ENCODE data around the gene WWOX. TPM values are rescaled to one million over a fixed set of nuclear protein-coding genes. Genes with fewer than 3 reads are reported as not detected.

Gene WWOX
- total and polyA plus RNA-seq, 2 donors (not counting 1 experiment from before 2014, with no cell fraction given): 10.5 to 42.3 TPM

GRCh38 chr16:78969721-78970120, 870.3 kb downstream of the WWOX start:
- CTCF ChIA-PET: no interaction called here
- WGBS (ENCODE audit: insufficient coverage): 61% methylated on average over 3 of the region's 3 CpGs
- peaks cover 0 to 25% (median 4%) of the 10 kb centered on the region in 4 experiments for H3K27me3 ChIP-seq (replicated peaks in 1 of 4; ENCODE audit: control extremely low read depth in 1 of 4, control insufficient read depth in 3 of 4, insufficient read depth in 4 of 4, low read length in 3 of 4)
- intact Hi-C loops (cut with micrococcal nuclease): loop anchor here (10.0 kb wide), 1 partner anchor 45 kb away; no protein-coding TSS in a partner anchor
- no peak overlapping the region for H3K4me3 ChIP-seq (ENCODE audit: control extremely low read depth in 1 of 5, extremely low read depth in 1 of 5, insufficient read depth in 1 of 5, low read depth in 2 of 5, low read length in 4 of 5)
- DNase-seq: no peak
- no peak overlapping the region for H3K4me2 ChIP-seq (replicated peaks; ENCODE audit: low read depth, low read length, poor library complexity, severe bottlenecking)
- POLR2A ChIA-PET: no interaction called here
- Mint-ChIP-seq H3K4me3 (no peak overlapping the region), H3K27me3 (peaks cover 27% of the 10 kb centered on the region), H3K27ac (no peak overlapping the region), H3K9me3 (ENCODE audit: insufficient read depth) (no peaks in the 10 kb centered on the region), H3K4me1 (peaks cover 10% of the 10 kb centered on the region)
- H3K27ac ChIP-seq (ENCODE audit: low read length in 2 of 2): no peak overlapping the region
- H3K79me2 ChIP-seq (ENCODE audit: control insufficient read depth, insufficient read depth, low read length): no peaks in the 10 kb centered on the region
- H4K20me1 ChIP-seq (ENCODE audit: control insufficient read depth, insufficient read depth, low read length, poor library complexity, severe bottlenecking): peaks cover 4% of the 10 kb centered on the region
- no peaks in the 10 kb centered on the region for H3K36me3 ChIP-seq (replicated peaks in 1 of 2; ENCODE audit: control extremely low read depth in 1 of 2, control insufficient read depth in 1 of 2, extremely low read depth in 1 of 2, insufficient read depth in 2 of 2, low read length in 1 of 2)
- H2AFZ ChIP-seq (ENCODE audit: insufficient read depth, low read depth, low read length, poor library complexity, severe bottlenecking): no peak overlapping the region
- peaks cover 3 to 5% of the 10 kb centered on the region in 2 donors for H3K4me1 ChIP-seq (ENCODE audit: control insufficient read depth in 2 of 2, insufficient read depth in 2 of 2, low read length in 2 of 2)
- no peak for ATAC-seq (ENCODE audit: low read depth)
- no peak overlapping the region for H3K9ac ChIP-seq (ENCODE audit: low read length)
- TF ChIP-seq, protein P1, sequence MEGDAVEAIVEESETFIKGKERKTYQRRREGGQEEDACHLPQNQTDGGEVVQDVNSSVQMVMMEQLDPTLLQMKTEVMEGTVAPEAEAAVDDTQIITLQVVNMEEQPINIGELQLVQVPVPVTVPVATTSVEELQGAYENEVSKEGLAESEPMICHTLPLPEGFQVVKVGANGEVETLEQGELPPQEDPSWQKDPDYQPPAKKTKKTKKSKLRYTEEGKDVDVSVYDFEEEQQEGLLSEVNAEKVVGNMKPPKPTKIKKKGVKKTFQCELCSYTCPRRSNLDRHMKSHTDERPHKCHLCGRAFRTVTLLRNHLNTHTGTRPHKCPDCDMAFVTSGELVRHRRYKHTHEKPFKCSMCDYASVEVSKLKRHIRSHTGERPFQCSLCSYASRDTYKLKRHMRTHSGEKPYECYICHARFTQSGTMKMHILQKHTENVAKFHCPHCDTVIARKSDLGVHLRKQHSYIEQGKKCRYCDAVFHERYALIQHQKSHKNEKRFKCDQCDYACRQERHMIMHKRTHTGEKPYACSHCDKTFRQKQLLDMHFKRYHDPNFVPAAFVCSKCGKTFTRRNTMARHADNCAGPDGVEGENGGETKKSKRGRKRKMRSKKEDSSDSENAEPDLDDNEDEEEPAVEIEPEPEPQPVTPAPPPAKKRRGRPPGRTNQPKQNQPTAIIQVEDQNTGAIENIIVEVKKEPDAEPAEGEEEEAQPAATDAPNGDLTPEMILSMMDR (IDR thresholded peaks at IDR 0.05): no peak
- no peak for TF ChIP-seq EZH2 (IDR thresholded peaks at IDR 0.05; ENCODE audit: borderline replicate concordance, insufficient read depth, low read depth, low read length, poor library complexity, severe bottlenecking)
- H3K9me3 ChIP-seq (ENCODE audit: control extremely low read depth in 1 of 3, control insufficient read depth in 2 of 3, insufficient read depth in 1 of 3, low read length in 2 of 3): peaks cover 0 to 15% (median 0%) of the 10 kb centered on the region in 3 donors

DNA sequence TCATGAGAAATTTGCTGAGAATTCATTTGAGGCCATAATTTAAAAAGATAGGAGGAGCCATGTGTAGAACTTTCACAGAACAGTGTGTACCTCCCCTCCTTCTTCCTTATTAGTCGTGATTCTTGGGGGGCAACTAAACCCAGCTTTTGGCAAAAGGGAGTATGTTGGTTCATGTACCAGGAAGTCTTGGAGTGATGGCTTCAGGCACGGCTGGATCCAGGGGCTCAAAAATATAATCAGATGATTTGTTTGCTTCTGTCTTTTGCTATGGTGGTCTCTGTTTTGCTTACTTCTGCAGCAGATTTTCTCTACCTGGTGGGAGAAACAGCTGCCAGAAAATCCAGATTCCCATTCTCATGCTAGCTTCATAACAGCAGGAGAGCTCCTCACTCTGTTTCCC, 871.2 kb downstream of the WWOX start:
- no peak for TF ChIP-seq EZH2 (IDR thresholded peaks at IDR 0.05; ENCODE audit: borderline replicate concordance, insufficient read depth, low read depth, low read length, poor library complexity, severe bottlenecking)
- TF ChIP-seq, protein P1 (IDR thresholded peaks at IDR 0.05): no peak
- Histone ChIP-seq H3K79me2 (ENCODE audit: control insufficient read depth, insufficient read depth, low read length) (no peaks in the 10 kb centered on the region), H3K4me3 (ENCODE audit: control extremely low read depth in 1 of 5, extremely low read depth in 1 of 5, insufficient read depth in 1 of 5, low read depth in 2 of 5, low read length in 4 of 5) (no peak overlapping the region), H4K20me1 (ENCODE audit: control insufficient read depth, insufficient read depth, low read length, poor library complexity, severe bottlenecking) (peaks cover 4% of the 10 kb centered on the region), H3K36me3 (replicated peaks in 1 of 2; ENCODE audit: control extremely low read depth in 1 of 2, control insufficient read depth in 1 of 2, extremely low read depth in 1 of 2, insufficient read depth in 2 of 2, low read length in 1 of 2) (no peaks in the 10 kb centered on the region), H3K9me3 (ENCODE audit: control extremely low read depth in 1 of 3, control insufficient read depth in 2 of 3, insufficient read depth in 1 of 3, low read length in 2 of 3) (peaks cover 0 to 8% (median 0%) of the 10 kb centered on the region in 3 donors), H3K4me2 (replicated peaks; ENCODE audit: low read depth, low read length, poor library complexity, severe bottlenecking) (no peak overlapping the region), H3K27me3 (replicated peaks in 1 of 4; ENCODE audit: control extremely low read depth in 1 of 4, control insufficient read depth in 3 of 4, insufficient read depth in 4 of 4, low read length in 3 of 4) (peaks cover 0 to 19% (median 4%) of the 10 kb centered on the region in 4 experiments), H2AFZ (ENCODE audit: insufficient read depth, low read depth, low read length, poor library complexity, severe bottlenecking) (no peak overlapping the region), H3K4me1 (ENCODE audit: control insufficient read depth in 2 of 2, insufficient read depth in 2 of 2, low read length in 2 of 2) (peaks cover 3 to 5% of the 10 kb centered on the region in 2 donors), H3K9ac (ENCODE audit: low read length) (no peak overlapping the region), H3K27ac (ENCODE audit: low read length in 2 of 2) (no peak overlapping the region)
- POLR2A ChIA-PET: no interaction called here
- peaks cover 25% of the 10 kb centered on the region for H3K27me3 Mint-ChIP-seq
- peaks cover 8% of the 10 kb centered on the region for H3K4me1 Mint-ChIP-seq
- H3K4me3 Mint-ChIP-seq: no peak overlapping the region
- intact Hi-C loops (cut with micrococcal nuclease): no loop called here
- DNase-seq: no peak
- ATAC-seq (ENCODE audit: low read depth): no peak
- H3K9me3 Mint-ChIP-seq (ENCODE audit: insufficient read depth): no peaks in the 10 kb centered on the region
- WGBS (ENCODE audit: insufficient coverage): 86% methylated on average over 1 of the region's 2 CpGs
- H3K27ac Mint-ChIP-seq: no peak overlapping the region
- CTCF ChIA-PET: no interaction called here
